ENCODE data around the gene HOXC9. TPM values are rescaled to one million over a fixed set of nuclear protein-coding genes. Genes with fewer than 3 reads are reported as not detected.

The HOXC9 gene
- total RNA-seq, 1 experiment from 2014 or later = 7.8 TPM

- no peak for DNase-seq (ENCODE audit: low read depth)
These were observed 13.1 kb upstream of the HOXC9 start for GRCh38 chr12:53986686-53987483.

DNA sequence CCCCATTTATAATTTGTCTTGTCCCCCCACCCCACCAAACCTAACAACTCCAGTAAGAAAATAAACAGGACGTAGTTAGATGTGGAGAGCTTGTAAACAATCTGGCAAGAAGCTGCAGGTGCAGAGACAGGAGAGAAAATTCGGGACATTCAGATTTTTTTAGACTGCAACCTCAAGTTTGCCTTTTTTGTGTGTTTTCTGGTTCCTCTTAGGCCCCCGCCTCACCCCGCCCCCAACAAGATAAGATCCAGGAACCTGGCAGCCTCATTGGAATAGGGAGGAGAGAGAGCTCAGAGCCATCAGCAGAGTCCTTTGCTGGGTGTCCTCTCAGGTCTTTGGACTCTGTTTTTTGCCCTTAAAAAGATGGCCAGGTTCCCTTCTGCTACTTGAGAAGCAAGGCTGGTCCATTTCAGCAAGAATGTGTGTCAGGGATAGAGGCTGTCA, 12.2 kb upstream of the HOXC9 start:
- DNase-seq (ENCODE audit: low read depth) = no peak

DNA sequence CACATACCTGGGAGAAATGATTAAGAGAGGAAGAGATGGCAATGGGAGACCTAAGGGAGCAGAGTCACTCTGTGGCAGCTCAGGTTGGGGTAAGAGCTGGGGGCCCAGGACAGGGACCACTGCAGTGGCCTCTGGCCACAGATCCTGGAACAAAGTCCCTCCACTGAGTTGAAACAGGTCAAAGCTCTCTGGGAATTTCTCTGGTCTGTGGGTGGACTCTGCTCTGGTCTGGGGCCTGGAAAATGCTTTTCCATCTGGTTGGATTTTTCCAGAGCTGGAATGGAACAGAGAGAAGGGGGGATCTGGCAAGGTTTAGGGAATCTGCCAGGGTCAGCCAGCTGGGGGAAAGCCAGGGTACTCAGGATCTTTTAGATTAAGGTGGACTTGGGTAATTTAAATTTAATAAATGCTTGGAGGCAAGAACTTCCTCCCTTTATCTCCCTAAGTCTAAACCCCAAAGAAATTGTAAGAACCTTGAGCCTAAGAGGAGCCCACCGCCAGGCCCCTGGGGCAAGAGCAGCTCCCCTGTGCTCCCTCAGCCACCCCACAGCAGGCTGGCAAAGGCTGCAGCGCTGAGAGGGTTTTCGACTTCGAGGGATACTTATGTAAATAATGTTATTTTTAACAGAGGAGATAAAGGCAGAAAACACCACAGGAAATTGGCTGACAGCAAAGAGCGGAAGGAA, 11.3 kb upstream of the HOXC9 start:
- no peak for DNase-seq (ENCODE audit: low read depth)

DNA sequence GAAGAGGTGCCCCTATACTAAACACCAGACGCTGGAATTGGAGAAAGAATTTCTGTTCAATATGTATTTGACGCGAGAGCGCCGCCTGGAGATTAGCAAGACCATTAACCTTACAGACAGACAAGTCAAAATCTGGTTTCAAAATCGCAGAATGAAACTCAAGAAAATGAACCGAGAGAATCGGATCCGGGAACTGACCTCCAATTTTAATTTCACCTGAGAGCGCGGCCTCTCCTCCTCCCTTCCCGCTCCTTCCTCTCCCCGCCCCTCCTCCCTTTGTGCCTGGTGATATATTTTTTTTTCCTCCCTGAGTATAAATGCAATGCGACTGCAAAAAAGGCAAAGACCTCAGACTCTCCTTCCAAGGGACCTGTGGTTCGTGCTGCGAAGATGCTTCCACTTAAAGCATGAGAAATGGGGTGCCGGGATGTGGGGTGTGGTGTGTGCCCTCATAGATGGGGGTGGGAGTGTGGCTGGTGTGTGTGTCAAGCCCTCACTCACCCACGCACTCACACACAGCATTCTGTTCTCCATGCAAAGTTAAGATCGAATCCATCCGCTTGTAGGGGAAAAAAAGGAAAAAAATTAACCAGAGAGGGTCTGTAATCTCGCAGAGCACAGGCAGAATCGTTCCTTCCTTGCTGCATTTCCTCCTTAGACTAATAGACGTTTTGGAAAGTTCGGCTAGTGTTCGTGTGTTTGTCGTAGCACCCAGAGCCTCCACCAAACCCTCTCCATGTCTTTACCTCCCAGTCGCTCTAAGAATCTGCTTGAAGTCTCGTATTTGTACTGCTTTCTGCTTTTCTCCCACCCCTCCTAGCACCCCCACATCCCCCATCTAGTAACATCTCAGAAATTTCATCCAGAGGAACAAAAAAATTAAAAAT, 10.5 kb upstream of the HOXC9 start:
- peak; percentile 25 for DNase-seq (ENCODE audit: low read depth)

DNA sequence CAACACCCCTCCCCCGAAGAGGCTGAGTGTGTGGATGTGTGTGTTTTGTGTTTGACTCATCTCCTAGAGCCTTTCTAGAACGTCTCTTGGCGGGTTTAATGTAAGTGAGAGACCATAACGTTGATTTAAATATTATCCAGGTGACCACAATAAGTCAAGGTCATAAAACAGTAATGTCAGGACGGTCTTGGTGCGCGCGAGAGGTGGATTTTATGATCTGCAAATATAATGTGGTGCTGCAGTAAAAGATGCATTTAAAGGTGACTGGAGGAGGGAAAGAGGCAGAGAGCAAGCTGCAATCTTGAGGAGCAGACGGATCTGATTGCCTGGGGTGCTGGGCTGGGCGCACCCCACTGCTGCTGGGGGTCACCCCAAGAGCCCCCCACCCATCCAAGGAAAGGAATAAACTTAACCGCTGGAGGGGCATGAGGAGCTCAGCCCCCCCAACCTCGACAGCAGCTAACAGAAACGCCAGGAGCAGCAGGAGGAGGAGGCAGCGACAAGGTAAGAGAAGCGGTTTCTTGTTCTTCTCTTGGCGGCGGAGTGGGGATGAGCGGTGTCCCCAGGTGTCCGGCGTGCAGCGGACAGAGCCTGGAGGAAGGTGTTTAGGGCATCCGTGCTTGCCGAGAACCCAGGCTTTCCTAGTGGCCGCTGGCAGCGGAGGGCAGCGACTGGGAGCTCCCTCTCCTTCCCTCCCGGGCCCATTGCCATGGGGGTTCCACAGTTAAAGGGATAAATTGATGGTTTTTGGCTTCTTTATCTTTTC, 9.5 kb upstream of the HOXC9 start:
- peak; percentile 18 for DNase-seq (ENCODE audit: low read depth)

DNA sequence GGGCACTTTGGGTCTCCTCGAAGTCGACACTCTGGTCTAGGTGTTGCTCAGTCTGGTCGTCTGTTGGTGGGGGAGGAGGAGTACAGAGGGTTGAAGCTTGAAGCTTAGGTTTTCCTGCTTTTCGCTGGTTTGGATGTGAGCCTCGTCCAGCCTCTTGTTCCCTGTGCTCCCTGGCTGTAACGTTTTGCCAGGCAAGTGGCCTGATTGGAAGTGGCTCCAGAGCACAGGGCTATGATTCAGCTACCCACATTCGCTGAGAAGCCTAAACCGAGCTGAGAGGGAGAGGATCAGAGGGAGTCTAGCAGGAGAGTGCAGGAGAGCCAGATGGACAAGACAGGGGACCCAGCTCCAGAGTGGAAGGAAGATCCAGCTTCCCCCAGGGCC, 8.9 kb upstream of the HOXC9 start:
- DNase-seq (ENCODE audit: low read depth) = peak; percentile 69

DNA sequence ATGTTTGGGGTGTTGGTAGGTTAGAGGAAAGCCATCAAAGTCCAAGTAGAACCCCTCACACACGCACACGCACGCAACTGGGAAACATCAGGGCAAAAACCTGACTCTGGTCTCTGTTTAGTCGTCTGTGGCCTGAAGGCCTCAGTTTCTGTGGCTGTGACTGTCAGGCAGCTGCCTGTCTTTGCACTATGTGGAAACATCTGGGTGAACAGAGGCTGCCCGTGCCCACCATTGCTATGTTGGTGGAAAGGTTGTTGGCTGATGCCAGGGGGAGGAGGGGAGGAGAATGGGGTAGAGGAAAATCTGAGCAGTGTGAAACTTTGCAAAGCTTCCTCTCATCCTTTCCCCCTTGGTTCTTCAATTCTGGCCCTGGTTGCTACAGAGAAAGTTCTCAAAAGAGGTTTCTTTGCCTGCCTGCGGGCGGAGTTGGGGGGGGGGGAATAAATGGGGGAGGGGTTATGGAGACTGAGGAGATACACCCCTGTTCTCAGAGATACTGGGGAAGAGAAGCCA, 7.5 kb upstream of the HOXC9 start:
- no peak for DNase-seq (ENCODE audit: low read depth)

DNA sequence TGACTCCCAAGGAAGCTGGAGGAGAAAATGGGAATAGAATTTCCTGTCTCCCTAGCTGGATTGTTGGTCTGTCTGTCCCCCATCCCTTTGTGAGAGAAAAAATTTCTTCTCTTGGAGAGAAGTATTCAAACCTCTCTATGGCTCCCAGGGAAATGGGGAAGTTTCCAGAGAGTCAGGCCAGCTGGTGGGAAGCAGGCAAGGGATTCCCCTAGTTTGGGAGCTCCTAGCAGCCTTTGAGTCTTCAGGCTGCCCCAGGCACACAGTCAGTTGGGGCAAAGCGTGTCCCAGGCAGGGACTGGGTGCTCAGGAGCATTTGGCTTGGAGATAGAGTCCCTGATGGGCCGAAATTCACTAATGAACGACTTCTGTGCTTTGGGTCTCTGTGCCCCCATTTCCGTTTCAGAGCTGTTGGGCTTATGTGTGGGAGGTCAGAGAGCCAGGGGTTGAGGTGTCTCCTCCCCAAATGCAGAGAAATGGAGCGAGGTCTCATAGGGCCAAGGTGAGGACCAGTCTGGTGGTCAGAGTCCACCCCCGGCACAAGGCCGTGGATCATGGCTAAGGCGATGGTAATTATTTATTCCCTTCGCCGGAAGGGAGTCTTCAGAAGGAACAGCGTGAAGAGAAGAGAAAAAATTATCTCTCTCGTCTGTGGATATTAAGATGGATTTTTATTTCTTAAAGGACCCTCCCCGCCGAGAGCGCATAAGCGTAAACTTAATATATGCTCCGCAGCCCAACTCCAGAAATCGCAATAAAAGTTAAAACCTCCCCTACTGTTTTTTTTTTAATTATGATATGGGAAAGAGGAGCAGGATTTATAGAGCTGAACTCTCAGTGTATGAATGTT, 6.6 kb upstream of the HOXC9 start:
- no peak for DNase-seq (ENCODE audit: low read depth)

DNA sequence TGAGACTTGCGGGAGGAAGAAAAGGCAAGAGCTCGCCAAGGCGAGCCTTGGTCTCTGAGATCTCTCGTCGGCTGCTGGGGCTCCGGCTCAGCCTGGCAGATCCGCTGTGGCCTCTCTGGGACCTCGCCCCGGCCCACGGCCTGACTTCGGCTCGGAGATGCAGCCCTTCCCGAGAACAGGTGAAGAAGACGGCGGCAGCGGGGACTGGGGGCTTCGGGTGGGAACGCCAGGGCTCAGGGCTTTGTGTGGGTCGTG, 6.0 kb upstream of the HOXC9 start:
- no peak for DNase-seq (ENCODE audit: low read depth)

DNA sequence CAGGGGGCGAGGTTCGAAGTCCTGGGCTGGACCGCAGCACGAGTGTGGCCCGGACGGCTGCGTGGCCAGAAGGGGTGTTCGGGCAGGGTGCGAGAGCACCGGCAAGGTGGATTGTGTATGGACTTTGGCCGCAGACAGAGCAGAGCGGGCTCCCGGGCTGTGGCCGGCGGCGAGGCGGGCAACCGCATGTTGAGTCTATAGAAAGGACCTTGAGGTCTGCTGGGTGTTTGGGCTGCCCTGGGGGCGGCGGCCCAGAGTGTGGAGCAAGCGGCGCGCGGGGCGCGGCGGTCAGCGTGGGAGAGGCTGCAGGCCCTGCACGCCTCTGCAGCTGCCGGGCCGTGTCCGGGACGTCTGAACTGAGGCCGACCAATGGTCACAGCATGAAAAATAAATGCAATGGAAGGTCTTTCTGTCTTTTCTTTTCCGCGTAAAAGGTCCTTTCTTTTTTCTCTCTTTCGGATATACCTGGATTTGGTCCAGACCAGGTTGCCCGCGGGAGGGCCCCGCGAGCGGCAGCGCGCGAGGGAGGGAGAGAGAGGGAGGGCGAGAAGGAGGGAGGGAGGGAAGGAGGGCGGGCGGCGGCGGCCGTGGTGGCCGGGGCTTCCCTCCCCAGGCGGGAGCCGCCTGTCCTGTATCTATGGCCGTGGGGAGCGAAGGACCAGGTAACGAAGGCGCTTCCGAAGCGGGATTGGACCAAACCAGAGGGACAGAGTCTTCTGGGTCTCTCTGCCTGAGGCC, 5.5 kb upstream of the HOXC9 start:
- no peak for DNase-seq (ENCODE audit: low read depth)

- DNase-seq (ENCODE audit: low read depth) = no peak
These were observed 5.0 kb upstream of the HOXC9 start for GRCh38 chr12:53995002-53995377.

GRCh38 chr12:53995378-53996239, 4.4 kb upstream of the HOXC9 start:
- no peak for DNase-seq (ENCODE audit: low read depth)

- DNase-seq (ENCODE audit: low read depth) = no peak
These were observed 3.4 kb upstream of the HOXC9 start for GRCh38 chr12:53996240-53997203.

DNA sequence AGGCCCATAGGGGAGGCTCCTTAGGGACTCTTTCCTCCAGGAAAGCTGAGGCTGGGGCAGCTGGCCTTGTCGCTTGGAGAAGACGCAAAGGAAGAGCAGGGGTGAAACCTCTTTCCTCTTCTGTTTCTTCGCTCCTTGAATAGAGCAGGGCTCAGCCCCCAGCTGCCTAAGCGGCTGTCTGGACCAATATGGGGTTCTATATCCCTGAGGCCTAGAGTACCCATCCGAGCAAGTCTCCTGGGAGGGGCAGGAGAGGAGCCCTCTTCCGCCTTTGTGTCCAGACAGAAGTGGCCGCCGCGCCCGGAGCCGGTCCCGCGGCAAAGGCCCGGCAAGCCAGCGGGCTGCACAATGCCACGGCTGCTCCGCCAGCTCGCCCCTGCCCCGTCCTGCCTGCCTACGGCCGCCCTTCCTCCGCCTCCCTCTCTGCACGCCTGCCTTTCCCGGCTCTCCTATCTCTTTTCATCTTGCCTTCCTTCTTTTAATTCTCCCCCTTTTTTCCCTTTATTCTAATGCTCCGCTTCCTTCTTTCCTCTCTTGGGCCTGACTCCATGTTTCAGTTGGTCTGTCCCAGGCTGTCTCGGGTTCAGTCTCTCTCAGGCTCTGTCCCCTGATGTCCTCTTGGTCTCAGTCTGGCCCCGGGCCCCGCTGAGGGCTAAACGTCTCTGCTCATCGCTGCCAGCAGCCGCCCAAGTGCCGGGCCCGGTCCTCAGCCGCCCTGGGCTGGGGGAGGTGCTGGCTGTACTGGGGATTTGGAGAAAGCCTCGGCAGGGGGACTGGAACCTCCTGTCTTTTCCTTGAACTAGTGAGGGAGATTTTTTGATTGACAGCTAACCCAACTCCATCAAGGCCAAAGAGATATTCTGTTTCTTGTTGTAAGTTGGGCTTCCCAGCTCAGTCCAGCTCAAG, 2.5 kb upstream of the HOXC9 start:
- no peak for DNase-seq (ENCODE audit: low read depth)

DNA sequence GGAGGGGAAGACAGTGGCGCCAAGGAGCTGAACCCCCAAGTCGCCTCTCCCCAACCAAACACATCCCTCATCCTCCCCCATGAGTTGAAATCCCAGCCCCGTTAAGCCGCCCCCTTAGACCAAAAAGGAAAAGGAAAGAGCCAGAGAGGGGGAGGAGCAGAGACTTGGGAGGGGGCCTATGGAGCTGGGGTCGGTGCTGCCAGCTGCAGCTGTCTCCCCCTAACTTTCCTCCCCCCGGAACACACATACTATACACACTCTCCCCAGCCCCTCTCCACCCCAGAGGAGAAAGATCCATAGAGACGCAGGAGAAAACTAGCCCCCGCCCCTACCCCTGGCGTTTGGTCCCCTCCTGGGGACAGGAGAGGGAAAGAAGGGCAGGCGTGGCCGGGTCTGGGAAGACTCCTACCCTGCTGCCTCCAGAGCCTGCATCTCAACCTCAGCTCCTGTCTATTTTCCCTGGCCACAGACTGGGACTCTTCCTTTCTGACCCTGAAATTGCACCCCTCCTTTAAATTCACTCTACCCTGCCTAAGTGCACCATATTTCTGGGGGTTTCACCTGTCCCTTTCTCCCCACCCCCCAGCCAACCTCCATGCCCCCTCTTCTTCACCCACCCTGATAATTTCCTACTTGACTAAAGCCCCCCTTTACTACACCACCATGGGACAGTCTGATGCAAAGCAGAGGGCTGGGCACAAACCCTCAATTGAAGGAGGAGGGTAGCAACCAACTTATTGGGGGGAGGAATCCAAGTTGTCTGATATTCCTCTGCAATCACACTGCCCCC, 1.7 kb upstream of the HOXC9 start:
- no peak for DNase-seq (ENCODE audit: low read depth)

DNA sequence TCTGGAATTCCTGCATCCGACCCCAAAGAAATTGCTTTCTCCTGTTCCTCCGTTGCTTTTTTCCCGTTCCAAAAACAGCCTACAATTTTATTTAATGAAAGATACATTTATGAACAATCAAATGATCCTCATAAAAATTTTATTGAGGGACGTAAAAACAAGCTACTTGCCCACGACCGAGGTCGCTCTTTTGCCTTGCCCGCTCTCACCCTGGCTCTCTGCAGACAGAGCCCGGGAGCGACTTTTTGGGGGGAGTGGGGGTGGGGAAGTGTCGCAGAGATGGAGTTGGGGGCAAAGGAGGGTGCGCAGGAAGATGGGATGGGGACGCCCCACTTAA, 1.1 kb upstream of the HOXC9 start:
- DNase-seq (ENCODE audit: low read depth) = no peak

All from LHCN-M2 (cell line).